ENCODE measurements around the gene HHIPL1.

Gene HHIPL1

GRCh38 chr14:99628887-99629618 is 15.9 kb upstream of the HHIPL1 start:
- peak overlapping the region; percentile 34 for H3K4me2 ChIP-seq (ENCODE audit: low read depth, low read length, poor library complexity, severe bottlenecking)
- H3K9me2 ChIP-seq (replicated peaks; ENCODE audit: low read depth, low read length): no peaks in the 10 kb centered on the region
- H4K20me1 ChIP-seq (ENCODE audit: insufficient read depth, low read length, poor library complexity, severe bottlenecking): no peaks in the 10 kb centered on the region
- no peaks in the 10 kb centered on the region for H3K4me1 ChIP-seq (ENCODE audit: insufficient read depth, low read length, poor library complexity, severe bottlenecking)
- H2AFZ ChIP-seq (ENCODE audit: low read length): no peak overlapping the region
- TF ChIP-seq EZH2phosphoT487 (IDR thresholded peaks at IDR 0.05; ENCODE audit: borderline replicate concordance) (no peak), CTCF (conservative IDR thresholded peaks at IDR 0.05; ENCODE audit: low read length) (peak; percentile 96)
- H3K79me2 ChIP-seq (ENCODE audit: insufficient read depth, low read length): no peaks in the 10 kb centered on the region
- H3K27me3 ChIP-seq (ENCODE audit: insufficient read depth, low read length, poor library complexity, severe bottlenecking): no peaks in the 10 kb centered on the region
- no peaks in the 10 kb centered on the region for H3K9me3 ChIP-seq (ENCODE audit: insufficient read depth, low read depth, low read length)
- no peaks in the 10 kb centered on the region for H3K36me3 ChIP-seq (ENCODE audit: insufficient read depth, low read length)
- no peak overlapping the region for H3K9ac ChIP-seq (ENCODE audit: low read depth, low read length, poor library complexity, severe bottlenecking)
- H3K4me3 ChIP-seq (ENCODE audit: low read length, poor library complexity, severe bottlenecking): no peak overlapping the region
- no peaks in the 10 kb centered on the region for H3F3A ChIP-seq (ENCODE audit: low read depth)

GRCh38 chr14:99630202-99630601 is 14.7 kb upstream of the HHIPL1 start:
- no peak overlapping the region for H3K4me3 ChIP-seq (ENCODE audit: low read length, poor library complexity, severe bottlenecking)
- H3K36me3 ChIP-seq (ENCODE audit: insufficient read depth, low read length): no peaks in the 10 kb centered on the region
- H3K9ac ChIP-seq (ENCODE audit: low read depth, low read length, poor library complexity, severe bottlenecking): no peak overlapping the region
- H2AFZ ChIP-seq (ENCODE audit: low read length): no peak overlapping the region
- no peaks in the 10 kb centered on the region for H3F3A ChIP-seq (ENCODE audit: low read depth)
- H3K9me3 ChIP-seq (ENCODE audit: insufficient read depth, low read depth, low read length): no peaks in the 10 kb centered on the region
- H3K4me2 ChIP-seq (ENCODE audit: low read depth, low read length, poor library complexity, severe bottlenecking): no peak overlapping the region
- TF ChIP-seq EZH2phosphoT487 (IDR thresholded peaks at IDR 0.05; ENCODE audit: borderline replicate concordance): no peak
- no peak for TF ChIP-seq CTCF (conservative IDR thresholded peaks at IDR 0.05; ENCODE audit: low read length)
- H4K20me1 ChIP-seq (ENCODE audit: insufficient read depth, low read length, poor library complexity, severe bottlenecking): no peaks in the 10 kb centered on the region
- no peaks in the 10 kb centered on the region for H3K79me2 ChIP-seq (ENCODE audit: insufficient read depth, low read length)
- no peaks in the 10 kb centered on the region for H3K27me3 ChIP-seq (ENCODE audit: insufficient read depth, low read length, poor library complexity, severe bottlenecking)
- H3K4me1 ChIP-seq (ENCODE audit: insufficient read depth, low read length, poor library complexity, severe bottlenecking): no peaks in the 10 kb centered on the region
- no peaks in the 10 kb centered on the region for H3K9me2 ChIP-seq (replicated peaks; ENCODE audit: low read depth, low read length)

DNA sequence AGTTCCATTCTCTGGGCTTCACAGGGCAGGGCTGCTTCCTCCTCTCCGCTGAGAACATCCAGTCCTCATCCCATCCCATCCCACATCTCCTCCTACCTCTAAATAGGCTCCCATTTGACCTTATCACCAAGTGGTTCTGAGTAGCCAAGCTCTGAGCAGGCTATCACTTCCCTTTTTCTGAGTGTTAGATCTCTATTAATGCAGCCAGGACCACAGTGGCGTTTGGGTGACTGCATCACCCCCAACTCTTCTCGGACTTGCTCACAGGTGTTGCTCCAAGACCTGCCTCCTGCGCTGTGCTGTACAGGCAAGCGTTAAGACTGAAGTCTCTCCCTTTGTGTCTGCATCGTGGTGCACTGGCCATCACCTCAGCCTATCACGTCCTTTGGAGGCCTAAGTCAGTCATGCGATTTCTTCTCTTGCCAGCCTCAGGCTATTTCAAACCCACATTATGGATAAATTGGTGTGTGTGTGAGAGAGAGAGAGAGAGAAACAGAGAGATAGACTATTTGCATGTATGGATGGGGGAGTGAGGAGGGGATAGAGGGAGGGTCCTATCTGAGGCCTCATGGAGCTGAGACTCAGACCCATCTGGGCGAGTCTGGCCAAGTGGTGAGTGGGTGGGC is 12.4 kb upstream of the HHIPL1 start:
- no peaks in the 10 kb centered on the region for H3K36me3 ChIP-seq (ENCODE audit: insufficient read depth, low read length)
- no peaks in the 10 kb centered on the region for H3F3A ChIP-seq (ENCODE audit: low read depth)
- H2AFZ ChIP-seq (ENCODE audit: low read length): no peak overlapping the region
- no peaks in the 10 kb centered on the region for H4K20me1 ChIP-seq (ENCODE audit: insufficient read depth, low read length, poor library complexity, severe bottlenecking)
- TF ChIP-seq EZH2phosphoT487 (IDR thresholded peaks at IDR 0.05; ENCODE audit: borderline replicate concordance) (no peak), CTCF (conservative IDR thresholded peaks at IDR 0.05; ENCODE audit: low read length) (no peak)
- no peaks in the 10 kb centered on the region for H3K79me2 ChIP-seq (ENCODE audit: insufficient read depth, low read length)
- H3K4me3 ChIP-seq (ENCODE audit: low read length, poor library complexity, severe bottlenecking): no peak overlapping the region
- no peaks in the 10 kb centered on the region for H3K4me1 ChIP-seq (ENCODE audit: insufficient read depth, low read length, poor library complexity, severe bottlenecking)
- H3K9ac ChIP-seq (ENCODE audit: low read depth, low read length, poor library complexity, severe bottlenecking): no peak overlapping the region
- H3K4me2 ChIP-seq (ENCODE audit: low read depth, low read length, poor library complexity, severe bottlenecking): no peak overlapping the region
- no peaks in the 10 kb centered on the region for H3K27me3 ChIP-seq (ENCODE audit: insufficient read depth, low read length, poor library complexity, severe bottlenecking)
- H3K9me2 ChIP-seq (replicated peaks; ENCODE audit: low read depth, low read length): no peaks in the 10 kb centered on the region
- no peaks in the 10 kb centered on the region for H3K9me3 ChIP-seq (ENCODE audit: insufficient read depth, low read depth, low read length)

Measured in Loucy (cell line).